Ascending aorta (tissue), 2 donors: ENCODE results near the gene CLSTN1. TPM values are rescaled to one million over a fixed set of nuclear protein-coding genes. Genes with fewer than 3 reads are reported as not detected.
A peak's percentile ranks its signal among the peaks of the same experiment; 100 is the strongest.

ENCODE experiments used
- DNase-seq, 2 donors: peaks; one replicate each; pipeline ENCODE4 v3.0.0-alpha.2; 2019; ENCODE audit warnings: low spot score in 2 of 2
- H3K27ac ChIP-seq, 2 donors: fragments of 200-600 bp; sonication (generic); one replicate each; pipeline ENCODE4 v1.5.1; 2016 to 2017; ENCODE audit warnings: mild to moderate bottlenecking in 1 of 2
- H3K27me3 ChIP-seq: fragments of 200-600 bp; sonication (generic); one replicate; pipeline ENCODE4 v1.5.1; 2017
- H3K36me3 ChIP-seq, 2 donors: fragments of 200-600 bp; sonication (generic); one replicate each; pipeline ENCODE4 v1.5.1; 2016
- H3K4me1 ChIP-seq, 2 donors: fragments of 200-600 bp; sonication (generic); one replicate each; pipeline ENCODE4 v1.5.1; 2016 to 2017; ENCODE audit warnings: mild to moderate bottlenecking in 1 of 2
- H3K4me3 ChIP-seq, 2 donors: fragments of 200-600 bp; sonication (generic); one replicate each; pipeline ENCODE4 v1.5.1; 2016 to 2017; ENCODE audit warnings: mild to moderate bottlenecking in 1 of 2
- H3K9me3 ChIP-seq, 2 donors: fragments of 200-600 bp; sonication (generic); one replicate each; pipeline ENCODE4 v1.5.1; 2016
- intact Hi-C: fragments of 100-400 bp; cut with DNase I; formaldehyde crosslinking; loops from one replicate; pipeline ENCODE4 v1.15.1; 2023
- total RNA-seq: library from RNA; depleted of rRNA; stranded (reverse); fragments of >200 nt; gene quantifications from one replicate; pipeline ENCODE4 v1.1.0, GENCODE V29; 2016
- TF ChIP-seq, protein P1 (sequence below), 3 experiments: fragments of 200-600 bp in 2 of 3; fragments of 450-650 bp in 1 of 3; sonication (generic) in 2 of 3; IDR thresholded peaks; one replicate each; pipeline ENCODE4 v1.5.1; 2016 to 2019; ENCODE audit warnings: antibody characterized with exemption in 3 of 3, mild to moderate bottlenecking in 1 of 3, moderate library complexity in 1 of 3

Gene CLSTN1
- total RNA-seq: 84.6 TPM

DNA sequence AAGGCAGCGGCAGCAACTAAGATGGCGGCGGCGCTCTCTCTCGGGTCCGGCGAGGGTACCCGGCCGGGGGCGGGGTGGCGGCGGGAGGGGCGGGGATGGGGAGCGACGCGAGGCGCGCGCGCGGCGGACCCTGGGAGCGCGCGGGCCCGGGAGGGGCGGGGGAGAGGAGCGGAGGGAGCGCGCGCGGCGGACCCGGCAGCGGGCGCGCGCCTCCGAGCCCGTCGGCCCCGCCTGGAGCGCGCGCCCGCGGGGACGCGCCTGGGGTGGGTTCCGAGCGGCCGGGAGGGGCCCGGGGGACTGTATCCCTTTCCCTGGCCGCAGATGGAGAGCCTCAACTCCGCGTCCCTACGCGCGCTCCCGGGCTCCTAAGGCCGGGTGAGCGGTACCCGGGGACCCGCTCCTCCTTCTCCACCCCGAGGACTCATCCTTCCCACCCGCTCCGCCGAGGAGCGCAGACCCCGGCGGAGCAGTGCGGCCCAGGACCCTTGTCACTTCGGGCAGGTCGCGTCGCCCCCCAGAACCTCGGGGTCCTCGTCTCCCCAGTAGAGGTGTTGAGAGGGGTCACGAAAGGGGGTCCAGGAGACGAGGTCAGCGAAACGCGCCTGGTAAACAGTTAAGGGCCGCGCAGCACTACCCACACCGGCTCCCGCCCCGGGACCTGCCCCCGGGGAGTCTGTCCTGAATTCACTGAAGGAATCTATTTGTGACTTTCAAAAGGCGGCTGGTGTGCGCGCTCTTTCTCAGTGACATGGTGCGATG lies at the start of gene CLSTN1:
Gene CLSTN1, minus strand, starts transcription at position 23 of the 759 bp plus-strand sequence. CDS start 232 bp downstream, outside the sequence.
- TF ChIP-seq, protein P1, sequence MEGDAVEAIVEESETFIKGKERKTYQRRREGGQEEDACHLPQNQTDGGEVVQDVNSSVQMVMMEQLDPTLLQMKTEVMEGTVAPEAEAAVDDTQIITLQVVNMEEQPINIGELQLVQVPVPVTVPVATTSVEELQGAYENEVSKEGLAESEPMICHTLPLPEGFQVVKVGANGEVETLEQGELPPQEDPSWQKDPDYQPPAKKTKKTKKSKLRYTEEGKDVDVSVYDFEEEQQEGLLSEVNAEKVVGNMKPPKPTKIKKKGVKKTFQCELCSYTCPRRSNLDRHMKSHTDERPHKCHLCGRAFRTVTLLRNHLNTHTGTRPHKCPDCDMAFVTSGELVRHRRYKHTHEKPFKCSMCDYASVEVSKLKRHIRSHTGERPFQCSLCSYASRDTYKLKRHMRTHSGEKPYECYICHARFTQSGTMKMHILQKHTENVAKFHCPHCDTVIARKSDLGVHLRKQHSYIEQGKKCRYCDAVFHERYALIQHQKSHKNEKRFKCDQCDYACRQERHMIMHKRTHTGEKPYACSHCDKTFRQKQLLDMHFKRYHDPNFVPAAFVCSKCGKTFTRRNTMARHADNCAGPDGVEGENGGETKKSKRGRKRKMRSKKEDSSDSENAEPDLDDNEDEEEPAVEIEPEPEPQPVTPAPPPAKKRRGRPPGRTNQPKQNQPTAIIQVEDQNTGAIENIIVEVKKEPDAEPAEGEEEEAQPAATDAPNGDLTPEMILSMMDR (IDR thresholded peaks at IDR 0.05): no peak
- Histone ChIP-seq H3K36me3 (no peaks in the 10 kb centered on the region), H3K27me3 (no peaks in the 10 kb centered on the region), H3K4me1 (peaks cover 8 to 19% of the 10 kb centered on the region in 2 donors), H3K27ac (peak within 1 kb of the TSS; percentile 90 to 96), H3K9me3 (no peaks in the 10 kb centered on the region), H3K4me3 (peak within 1 kb of the TSS; percentile 89 to 96)
- DNase-seq: peak in 1 of 2 donors; percentile 94
- intact Hi-C loops: loop anchor here (2.0 to 5.0 kb wide), 3 partner anchors 25 to 871 kb away; no protein-coding TSS in a partner anchor

- Histone ChIP-seq H3K27ac (no peak overlapping the region), H3K9me3 (no peaks in the 10 kb centered on the region), H3K36me3 (peaks cover 18 to 31% of the 10 kb centered on the region in 2 donors), H3K27me3 (no peaks in the 10 kb centered on the region), H3K4me1 (peaks cover 5 to 14% of the 10 kb centered on the region in 2 donors), H3K4me3 (no peak overlapping the region)
- DNase-seq: no peak
- TF ChIP-seq, protein P1 (IDR thresholded peaks at IDR 0.05): no peak
- intact Hi-C loops: no loop called here
Observed at GRCh38 chr1:9873385-9873784, 49.6 kb upstream of the CLSTN1 start.

GRCh38 chr1:9872430-9873165 lies 48.8 kb upstream of the CLSTN1 start:
- intact Hi-C loops: no loop called here
- no peaks in the 10 kb centered on the region for H3K9me3 ChIP-seq
- no peak overlapping the region for H3K4me3 ChIP-seq
- peaks cover 5 to 14% of the 10 kb centered on the region in 2 donors for H3K4me1 ChIP-seq
- peaks cover 24 to 36% of the 10 kb centered on the region in 2 donors for H3K36me3 ChIP-seq
- no peaks in the 10 kb centered on the region for H3K27me3 ChIP-seq
- DNase-seq: no peak
- no peak overlapping the region for H3K27ac ChIP-seq
- TF ChIP-seq, protein P1 (IDR thresholded peaks at IDR 0.05): no peak

- no peaks in the 10 kb centered on the region for H3K9me3 ChIP-seq
- H3K27ac ChIP-seq: no peak overlapping the region
- no peak overlapping the region for H3K4me3 ChIP-seq
- no peaks in the 10 kb centered on the region for H3K27me3 ChIP-seq
- TF ChIP-seq, protein P1 (IDR thresholded peaks at IDR 0.05): no peak
- peaks cover 5 to 14% of the 10 kb centered on the region in 2 donors for H3K4me1 ChIP-seq
- intact Hi-C loops: no loop called here
- H3K36me3 ChIP-seq: peaks cover 24 to 36% of the 10 kb centered on the region in 2 donors
- DNase-seq: no peak
Observed at GRCh38 chr1:9871707-9872425, 48.1 kb upstream of the CLSTN1 start.

- Histone ChIP-seq H3K4me1 (peaks cover 5 to 8% of the 10 kb centered on the region in 2 donors), H3K9me3 (no peaks in the 10 kb centered on the region), H3K4me3 (no peak overlapping the region), H3K36me3 (peaks cover 24 to 36% of the 10 kb centered on the region in 2 donors), H3K27me3 (no peaks in the 10 kb centered on the region), H3K27ac (no peak overlapping the region)
- no peak for DNase-seq
- intact Hi-C loops: no loop called here
- TF ChIP-seq, protein P1 (IDR thresholded peaks at IDR 0.05): no peak
Observed at GRCh38 chr1:9871021-9871420, 47.3 kb upstream of the CLSTN1 start.
